ENCODE measurements around the gene RAD51B.
"Not testable (repeated sequence)": the region's sequence is repeated elsewhere in the genome, so short reads cannot be mapped to it uniquely, and the experiment has no call there.

The RAD51B gene

DNA sequence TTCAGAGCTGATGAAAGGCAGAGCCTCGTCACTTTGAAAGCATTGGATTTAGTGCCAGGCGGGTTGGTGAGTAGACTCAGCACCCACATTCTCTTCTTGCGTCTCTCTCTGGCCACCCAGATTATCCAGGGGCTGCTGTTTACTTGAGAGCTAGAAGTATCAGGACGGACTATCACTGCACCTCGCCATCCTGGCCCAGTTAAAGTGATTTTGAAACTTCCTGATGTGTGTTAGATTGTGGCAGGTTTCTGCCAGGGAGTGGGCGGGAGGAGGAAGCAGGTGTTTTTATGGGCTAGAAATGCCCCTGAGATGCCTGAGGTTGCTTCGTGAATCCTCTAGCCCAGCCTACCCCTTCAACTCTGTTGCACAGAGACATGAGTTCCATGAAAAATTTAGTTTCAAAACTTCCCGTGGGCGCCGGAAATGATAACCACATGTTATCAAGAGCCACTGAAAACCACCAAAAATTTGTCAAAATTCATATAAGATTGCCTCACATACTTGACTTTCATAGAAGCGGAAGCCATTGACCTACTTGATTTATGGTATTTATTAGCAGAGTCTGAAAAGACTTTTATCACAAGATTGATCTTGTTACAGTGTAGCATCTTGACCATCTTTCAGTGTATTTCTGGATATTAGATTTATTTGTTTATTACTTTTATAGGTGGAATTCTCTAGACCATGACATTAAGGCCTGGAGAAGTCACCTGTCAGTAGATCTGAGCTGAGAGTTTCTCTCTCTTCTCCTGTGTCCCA lies 466.0 kb downstream of the RAD51B start:
- peak; percentile 62 for DNase-seq

DNA sequence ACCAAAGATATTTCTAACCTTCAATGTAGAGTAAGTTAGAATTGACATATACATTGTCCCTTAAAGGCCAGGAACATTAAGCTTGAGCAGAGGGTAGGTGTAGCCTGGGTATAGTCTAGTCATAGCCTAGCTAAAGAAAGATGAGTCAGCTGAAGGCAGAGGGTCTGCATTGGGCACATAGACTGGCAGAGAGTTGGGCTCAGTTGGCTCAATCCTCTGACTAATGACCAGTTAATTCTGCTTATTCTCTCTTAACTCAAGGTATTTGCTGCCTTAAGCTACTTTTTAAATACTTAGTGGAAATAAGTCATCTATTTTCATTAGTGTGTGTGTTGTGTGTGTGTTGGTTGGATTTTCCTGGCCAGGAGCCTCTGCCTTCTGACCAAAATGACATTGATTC lies 467.1 kb downstream of the RAD51B start:
- no peak for DNase-seq

DNA sequence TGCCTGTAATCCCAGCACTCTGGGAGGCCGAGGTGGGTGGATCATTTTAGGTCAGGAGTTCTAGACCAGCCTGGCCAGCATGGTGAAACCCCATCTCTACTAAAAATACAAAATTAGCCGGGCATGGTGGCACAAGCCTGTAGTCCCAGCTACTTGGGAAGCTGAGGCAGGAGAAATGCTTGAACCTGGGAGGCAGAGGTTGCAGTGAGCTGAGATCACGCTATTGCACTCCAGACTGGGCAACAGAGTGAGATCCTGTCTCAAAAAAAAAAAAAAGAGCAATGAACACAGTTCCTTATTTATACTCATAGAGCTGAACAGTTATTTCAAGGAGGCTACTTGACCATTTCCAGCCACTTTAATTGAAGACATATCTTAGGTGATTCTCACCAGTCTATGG lies 469.9 kb downstream of the RAD51B start:
- DNase-seq, result not testable (repeated sequence)

DNA sequence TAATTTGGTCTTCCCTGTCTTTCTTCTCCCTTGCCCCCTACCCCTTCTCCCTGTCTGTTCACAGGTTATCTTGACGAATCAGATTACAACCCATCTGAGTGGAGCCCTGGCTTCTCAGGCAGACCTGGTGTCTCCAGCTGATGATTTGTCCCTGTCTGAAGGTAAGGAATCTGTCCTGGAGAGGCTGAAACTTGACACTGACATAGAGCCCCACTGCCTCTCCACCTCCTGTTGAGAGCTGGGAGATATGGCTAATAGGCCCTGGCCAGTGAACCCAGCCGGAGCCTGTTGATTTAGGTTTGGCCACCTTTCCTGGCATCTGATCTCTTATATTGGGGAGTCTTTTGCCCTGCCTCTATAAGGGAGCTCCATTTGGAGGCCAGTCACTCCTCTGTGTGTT lies 472.2 kb downstream of the RAD51B start:
- DNase-seq, result no peak

DNA sequence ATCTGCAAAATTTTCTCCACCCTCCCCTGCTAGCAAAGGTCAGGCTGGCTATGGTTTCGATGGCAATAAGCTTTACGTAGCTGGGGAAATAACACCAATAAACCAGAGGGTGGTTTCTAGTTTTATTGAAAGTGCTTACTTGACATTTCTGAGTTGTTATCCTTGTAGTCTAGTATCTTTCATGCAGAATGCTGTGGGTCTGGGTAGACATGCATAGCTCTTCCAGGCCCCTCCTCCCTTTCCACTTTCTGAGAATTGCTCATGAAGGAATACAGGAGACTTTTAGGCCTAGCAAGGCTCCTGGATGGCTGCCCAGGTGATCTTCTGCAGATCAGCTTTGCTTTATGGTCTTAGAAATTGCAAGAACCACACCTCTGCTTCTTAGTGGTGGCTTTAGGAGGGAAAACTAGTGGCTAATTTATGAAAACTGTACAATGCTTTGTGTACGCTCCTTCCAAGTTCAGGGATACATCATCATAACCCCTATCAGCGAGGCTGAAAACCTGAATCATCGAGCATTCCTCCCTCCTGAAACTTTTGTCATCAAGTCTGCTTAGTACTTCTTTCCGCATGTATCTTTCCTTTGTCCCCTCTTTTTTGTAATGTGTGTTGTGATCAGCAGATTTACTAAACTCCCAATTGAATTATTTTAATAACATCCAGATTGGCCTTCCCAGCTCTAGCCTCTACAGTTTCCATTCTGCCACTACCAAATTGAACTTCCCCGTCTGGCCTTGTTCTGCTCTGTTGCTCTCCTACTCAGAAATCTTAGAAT lies 473.0 kb downstream of the RAD51B start:
- DNase-seq, result no peak

DNA sequence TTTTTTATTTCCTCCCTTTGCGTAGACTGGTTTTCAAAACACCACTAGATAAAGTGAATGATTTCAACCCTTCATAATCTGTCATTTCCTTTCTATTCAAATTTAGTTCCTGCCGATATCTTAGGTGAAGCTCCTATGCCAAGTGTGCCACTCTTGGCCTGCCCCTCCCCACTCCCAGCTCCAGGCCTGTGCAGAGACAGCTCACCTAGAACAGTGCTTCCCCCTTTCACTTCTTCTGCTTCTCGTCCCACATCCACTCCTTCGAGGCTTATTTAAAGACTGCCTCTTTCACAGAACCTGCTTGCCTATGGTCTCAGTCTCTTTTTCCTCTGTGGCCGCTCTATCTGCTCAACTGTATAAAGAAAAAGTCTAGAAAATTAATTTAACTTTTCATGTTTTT lies 473.8 kb downstream of the RAD51B start:
- DNase-seq, result no peak

DNA sequence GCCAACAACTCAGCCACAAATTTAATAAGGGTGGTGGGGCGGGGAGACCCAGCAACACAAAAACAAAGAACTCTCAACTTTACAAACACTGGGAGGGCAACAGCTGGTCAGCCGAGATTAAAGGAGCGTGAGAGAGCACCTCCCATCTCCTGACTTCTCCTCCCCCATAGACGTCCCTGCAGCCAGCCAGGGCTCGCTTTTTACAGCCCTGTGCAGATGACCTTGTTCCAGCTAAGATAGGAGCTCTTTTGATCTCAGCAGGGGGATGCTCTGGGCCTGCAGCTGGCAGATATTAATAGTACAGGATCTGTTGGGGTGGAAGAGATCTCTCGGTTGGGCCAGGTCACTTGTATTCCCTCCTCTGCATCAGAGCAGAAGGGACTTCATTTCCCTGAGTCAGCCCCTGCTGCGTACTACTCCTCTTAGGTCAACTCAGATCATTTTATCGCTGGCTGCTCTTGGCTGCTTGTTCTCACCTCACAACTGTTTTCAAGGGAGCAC lies 475.8 kb downstream of the RAD51B start:
- no peak for DNase-seq

DNA sequence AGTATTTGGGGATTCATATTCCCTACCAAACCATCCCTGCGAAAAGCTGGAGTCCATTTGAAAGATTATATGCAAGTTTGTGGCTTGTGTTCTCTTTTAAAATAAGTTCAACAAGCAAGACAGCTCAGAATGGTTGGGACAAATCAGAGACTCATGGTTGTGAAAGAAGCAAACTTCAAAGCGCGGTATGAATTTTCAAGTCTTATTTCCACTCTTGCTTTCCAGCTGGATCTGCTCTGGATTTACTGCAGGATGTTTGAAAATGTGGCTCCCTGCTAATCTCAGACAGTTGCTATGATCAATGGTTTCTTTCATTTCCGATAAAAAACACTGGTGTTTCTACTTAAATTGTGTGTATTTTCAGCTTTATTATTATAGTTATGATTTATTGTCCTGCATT lies 477.5 kb downstream of the RAD51B start:
- no peak for DNase-seq

DNA sequence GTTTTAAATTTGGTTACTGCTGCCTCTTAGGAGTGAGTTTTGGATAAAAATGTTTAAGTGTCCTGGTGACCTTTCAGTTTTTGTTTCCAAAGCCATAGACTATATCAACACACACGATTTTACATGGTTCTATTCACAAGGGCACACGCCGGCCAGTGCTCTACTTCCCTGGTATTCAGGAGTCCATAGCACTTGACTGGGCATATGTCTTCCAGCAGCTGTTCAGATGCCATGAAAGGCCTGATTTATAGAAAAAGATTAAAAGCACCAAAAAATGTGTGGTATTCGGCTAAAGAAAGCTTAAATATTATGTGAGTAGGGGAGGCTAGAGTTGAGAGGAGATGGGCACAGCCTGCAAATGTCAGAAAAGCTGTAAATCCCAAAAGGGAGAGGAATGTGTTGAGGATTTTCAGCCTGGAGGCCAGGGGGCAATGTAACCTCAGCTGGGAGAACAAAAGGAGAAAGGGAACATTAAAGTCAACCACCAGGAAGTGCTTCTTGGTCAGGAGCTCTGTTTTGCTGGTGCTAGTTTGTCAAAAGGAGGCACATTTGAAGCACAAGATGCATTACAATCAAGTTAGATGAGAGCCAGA lies 478.4 kb downstream of the RAD51B start:
- DNase-seq, result no peak

DNA sequence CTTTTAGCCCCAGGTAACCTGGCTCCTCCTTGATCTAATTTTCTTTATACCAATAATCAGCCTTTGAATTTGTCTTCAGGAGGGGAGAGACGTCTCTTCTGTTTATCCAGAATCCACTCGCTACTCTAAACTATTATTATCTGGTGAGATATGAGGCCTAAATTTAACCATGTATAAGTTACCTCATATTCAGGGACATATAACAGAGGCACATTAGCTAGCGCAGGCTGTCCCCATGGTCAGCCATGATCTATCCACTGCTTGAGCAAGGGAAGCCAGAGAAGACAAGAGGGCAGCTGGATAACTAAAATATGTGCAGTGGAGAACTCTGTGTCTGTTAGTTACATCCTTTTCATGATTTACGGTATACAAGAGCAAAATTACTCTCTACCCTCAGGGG lies 481.0 kb downstream of the RAD51B start:
- DNase-seq, result no peak

DNA sequence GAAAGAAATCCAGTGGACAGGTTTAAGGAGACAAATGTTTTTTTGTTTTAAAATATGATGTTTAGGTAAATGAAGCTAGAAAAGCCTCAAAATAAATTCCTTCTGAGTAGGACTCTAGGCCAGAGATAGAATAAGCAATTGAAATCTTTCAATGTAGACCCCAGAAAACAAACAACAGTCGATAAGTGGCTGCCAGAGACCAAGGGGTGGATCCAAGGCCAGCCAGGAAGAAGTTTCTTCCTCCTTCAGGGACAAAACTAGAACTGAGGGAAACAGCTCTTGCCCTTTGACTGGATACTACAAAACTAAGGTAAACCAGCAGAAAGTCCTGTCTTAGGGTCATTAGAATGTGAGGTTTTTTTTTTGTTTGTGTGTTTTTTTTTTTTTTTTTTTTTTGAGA lies 481.6 kb downstream of the RAD51B start:
- no peak for DNase-seq

DNA sequence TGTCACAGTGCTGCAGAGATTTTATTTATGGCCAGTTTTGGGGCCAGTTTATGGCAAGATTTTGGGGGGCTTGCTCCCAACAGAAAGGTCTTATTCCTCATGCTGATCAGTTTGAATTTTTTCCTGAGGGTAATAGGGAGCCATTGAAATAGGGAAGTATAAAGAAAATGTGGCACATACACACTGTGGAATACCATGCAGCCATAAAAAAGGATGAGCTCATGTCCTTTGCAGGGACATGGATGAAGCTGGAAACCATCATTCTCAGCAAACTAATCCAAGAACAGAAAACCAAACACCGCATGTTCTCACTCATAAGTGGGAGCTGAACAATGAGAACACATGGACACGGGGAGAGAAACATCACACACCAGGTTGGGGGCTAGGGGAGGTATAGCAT lies 483.4 kb downstream of the RAD51B start:
- not testable (repeated sequence) for DNase-seq

DNA sequence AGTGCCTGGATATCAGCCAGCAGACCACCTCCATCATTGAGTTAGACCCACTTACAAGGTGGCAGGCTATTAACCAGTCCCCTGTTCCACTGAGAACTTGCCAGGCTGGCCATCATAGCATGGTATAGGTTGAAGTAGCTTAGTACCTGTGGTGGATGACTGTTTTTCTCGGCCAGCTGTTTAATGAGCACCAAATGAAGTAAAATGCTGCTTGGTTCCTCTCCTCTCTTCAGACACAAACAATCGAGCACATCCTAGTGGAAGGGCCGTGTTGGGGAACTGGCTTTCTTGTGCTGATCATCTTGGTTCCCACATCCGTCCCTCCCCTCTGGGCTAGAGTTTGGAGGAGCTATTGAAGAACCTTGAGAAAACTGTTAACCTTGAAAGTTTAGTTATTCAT lies 486.2 kb downstream of the RAD51B start:
- DNase-seq, result no peak

DNA sequence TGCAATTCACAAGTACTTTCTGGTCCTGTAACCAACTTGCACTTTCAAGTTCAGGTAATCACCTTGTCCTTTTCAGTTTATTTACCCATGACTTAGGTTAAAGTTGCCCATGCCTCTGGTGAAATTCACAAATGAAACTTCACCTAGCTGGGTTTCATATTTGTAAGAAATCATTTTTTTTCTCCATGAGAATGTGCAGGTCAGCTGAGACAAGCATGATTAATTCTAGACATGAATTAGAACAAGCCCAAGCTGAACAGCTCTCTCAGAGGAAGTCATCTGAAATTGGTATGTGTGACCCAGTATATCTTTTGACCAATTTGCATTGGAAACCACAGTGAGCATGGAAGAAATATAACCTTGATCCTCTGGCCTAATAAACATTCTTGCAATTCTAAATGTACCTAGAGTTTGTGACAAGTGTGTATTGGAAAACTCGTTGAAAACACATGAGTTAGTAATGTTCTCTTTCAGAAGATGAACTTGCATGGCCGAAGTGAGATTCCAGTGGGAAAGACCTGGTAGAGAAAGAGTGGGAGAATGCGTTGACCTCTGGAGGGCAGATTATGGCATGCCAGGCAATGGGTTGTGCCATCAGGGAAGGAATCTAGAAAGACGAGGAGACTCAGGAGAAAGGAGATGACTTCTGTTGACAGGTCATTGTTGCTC lies 486.8 kb downstream of the RAD51B start:
- DNase-seq, result no peak

DNA sequence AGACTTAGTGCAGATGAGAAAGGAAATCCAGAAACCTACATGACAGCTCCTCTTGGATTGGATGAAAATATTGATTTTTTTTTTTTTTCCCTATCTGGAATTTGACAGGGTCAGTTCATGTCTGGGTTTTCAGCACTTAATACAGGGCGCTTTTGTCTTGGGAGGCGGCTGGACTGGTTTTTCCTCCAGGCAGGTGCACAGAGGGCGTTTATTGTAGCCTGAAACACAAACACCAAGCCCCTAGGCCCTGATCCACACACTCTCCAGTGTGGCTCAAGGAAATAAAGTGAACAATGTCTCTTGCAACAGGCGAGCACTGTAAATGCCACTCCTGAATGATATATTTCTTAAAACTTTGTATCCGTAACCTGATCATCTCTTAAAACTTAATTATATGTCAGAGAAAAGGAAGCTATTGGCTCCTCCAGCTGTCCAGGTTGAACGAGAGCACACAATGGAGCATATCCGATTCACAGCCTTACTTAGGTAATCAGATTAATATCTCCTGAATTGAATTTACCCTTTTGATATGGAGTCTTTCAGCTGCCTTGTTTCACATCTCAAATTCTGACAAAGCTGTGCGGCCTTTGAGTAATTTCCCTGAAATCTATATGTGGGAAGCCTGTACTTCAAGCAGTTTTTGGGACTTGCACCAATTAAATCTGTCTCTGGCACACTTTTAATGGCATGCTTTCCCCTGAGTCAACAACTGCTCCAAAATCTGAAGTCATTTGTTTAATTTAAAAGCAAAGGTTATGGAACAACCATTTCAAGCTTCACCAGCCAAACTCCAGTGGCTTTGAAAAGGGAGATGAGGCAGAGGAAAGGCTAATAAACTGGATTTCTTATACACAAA lies 487.6 kb downstream of the RAD51B start:
- no peak for DNase-seq

DNA sequence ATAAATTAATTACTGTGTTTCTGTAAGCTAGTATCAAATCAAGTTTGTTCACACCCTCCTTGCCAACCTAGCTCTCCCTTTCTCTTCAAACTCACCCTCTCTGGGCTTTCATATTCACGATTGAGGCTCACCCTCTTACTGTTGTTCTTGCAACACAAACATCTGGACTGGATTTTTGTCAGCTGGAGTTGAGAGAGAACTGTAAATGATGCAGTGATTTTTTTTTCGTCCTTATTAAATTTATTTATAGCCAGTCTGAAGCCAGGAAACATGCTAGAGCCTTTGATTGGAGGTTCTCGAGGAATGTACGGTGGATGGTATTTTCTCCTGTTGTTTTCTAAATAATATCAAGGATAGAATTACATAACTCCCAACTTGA lies 488.2 kb downstream of the RAD51B start:
- DNase-seq, result no peak

DNA sequence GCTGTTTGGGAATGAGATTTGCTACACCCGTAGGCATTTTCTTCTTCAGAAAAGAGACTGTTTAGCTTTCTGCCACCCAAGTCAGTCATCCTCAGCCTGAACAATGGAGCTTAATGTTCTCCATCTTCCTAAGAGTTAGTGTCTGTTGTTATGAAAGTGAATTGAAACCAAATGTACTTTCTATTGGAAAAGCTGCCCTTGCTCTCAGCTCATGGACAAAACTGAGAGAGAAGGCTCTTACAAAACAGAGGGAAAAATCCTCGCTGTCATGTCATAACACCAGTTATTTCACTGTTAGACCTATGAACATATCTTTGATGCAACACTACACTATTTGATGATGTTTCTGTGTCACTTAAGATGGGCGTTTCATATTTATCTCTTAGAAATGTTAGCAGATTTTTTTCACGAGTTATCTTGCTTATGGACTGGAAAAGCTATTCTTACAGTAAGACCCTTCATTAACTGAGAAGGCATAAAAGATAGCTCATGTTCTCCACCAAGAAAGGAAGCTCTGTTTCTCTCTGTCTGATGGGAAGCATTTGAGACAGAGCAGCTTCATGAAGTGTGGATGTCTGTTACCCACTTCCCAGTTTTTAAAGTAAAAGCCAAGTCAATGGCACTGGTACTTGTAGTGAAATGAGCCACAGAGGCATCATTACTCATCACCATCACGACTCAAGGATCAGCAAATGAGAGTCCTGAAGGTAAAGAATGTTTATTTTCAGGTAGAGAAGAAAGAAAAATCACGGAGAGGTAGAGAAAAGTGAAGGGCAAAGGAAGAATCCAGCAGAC lies 489.3 kb downstream of the RAD51B start:
- DNase-seq, result no peak

DNA sequence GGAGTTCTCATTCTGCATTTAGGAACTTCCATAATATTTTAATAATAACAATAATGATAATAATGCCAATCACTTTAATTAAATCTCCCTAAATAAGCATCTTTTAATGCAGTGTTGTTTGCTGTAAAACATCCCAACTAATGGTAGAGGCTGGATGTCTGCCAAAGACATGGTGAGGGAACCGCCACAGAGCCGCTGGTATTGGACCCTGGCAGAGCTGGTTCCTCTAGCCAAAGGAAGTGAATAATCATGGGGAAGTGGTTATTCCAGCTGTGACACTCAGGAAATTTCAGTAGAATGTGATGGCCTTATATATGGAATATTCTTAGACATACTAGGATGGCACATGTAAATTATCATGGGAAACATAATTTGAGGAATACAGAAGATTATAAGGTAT lies 490.0 kb downstream of the RAD51B start:
- no peak for DNase-seq

DNA sequence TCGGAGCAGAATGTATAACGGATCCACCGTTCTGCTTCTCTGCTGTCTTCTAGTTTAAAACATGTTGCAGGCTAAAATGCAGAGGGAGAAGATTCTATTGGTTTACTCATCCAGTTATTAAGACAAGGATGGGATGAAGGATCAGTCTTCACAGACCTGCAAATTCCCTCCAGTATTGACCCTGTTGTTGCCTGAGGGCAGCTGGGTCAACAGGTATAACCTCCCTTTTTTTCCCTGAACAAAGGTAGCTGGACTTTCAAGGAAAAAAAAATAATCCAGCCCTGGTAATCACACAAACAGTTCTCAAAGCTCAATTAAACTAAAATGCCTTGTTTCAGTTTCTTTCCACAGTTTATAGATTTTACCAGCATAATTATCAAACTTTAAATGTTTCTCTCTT lies 492.7 kb downstream of the RAD51B start:
- DNase-seq, result no peak

DNA sequence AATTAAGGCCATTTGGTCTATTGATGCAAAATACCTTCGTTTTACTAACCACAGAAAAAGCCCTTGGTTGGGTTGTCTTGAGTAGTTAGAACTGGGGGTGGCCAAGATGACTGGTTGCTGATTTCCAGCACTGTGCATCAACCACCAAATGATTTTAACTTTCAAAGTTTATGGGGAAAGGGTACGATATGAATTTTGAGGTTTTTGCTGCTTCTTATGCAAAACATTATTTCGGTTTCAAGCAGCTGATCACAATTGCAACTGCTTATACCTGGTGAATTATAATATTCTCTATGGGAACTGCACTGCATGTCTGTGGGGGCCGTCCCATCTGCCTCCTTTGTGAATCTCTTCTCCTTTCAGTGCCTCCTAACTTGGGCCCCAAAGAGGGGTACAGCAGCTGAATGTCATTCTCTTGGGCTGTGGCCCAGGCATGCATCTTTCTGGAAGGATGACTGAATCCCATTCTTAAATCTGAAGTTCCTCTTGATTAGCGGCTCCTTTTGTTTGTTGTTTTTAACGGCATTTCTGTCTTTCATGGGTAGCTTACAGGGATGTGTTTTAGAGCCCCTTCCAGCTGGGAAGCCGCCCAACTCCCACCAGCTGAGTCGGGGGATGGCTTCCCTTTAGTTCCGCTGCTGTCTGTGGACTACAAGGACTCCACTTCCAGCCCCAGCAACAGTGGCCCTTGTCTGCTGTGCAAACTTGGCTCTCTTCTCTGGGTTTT lies 493.5 kb downstream of the RAD51B start:
- peak; percentile 22 for DNase-seq

DNA sequence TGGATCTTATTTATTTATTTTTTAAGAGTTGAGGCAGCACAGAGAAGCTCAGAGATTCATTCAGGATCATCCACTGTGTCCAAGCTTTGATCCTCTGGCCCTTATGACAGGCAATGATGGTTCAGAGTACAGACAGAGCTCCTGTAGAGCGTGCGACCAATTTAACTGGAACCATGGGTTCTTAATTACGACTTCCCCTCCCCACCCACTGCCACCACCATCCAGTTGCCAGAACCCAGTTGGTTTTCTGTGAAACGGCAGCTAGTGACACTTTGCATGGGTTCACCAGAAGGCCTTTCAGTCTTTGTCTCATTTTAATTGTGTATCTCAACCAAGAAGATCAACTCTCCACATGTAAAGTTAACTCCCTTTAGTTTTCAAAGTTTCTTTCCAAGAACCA lies 495.1 kb downstream of the RAD51B start:
- DNase-seq, result no peak

All from stimulated activated CD4-positive, alpha-beta T cell treated with anti-CD3 and anti-CD28 coated beads, Interleukin-4, amount 100 ng/mL, for 1 hour (primary cell).